Trophoblast cell (in vitro differentiated cells and primary cell): ENCODE data around the gene GARS1.

Experiments
- DNase-seq, 2 donors: peaks; one replicate each; pipeline ENCODE4 v3.0.0-alpha.2; 2016
- H2AFZ ChIP-seq: 2 replicates; pipeline ENCODE4 v1.6.1; 2013; ENCODE audit warnings: low read length, moderate library complexity, mild to moderate bottlenecking; ENCODE audit not compliant: insufficient read depth, poor library complexity
- H2AK5ac ChIP-seq: 2 replicates; pipeline ENCODE4 v1.6.1; 2013; ENCODE audit warnings: mild to moderate bottlenecking, low read length
- H2BK120ac ChIP-seq: 2 replicates; pipeline ENCODE4 v1.6.1; 2013; ENCODE audit warnings: low read length, mild to moderate bottlenecking, moderate library complexity; ENCODE audit not compliant: insufficient read depth, poor library complexity
- H2BK12ac ChIP-seq: 2 replicates; pipeline ENCODE4 v1.6.1; 2013; ENCODE audit warnings: mild to moderate bottlenecking, low read length, moderate library complexity
- H2BK5ac ChIP-seq: 2 replicates; pipeline ENCODE4 v1.6.1; 2013; ENCODE audit warnings: low read length, low read depth, moderate library complexity, mild to moderate bottlenecking; ENCODE audit not compliant: poor library complexity
- H3K14ac ChIP-seq: 2 replicates; pipeline ENCODE4 v1.6.1; 2013; ENCODE audit warnings: mild to moderate bottlenecking, low read length
- H3K18ac ChIP-seq: 2 replicates; pipeline ENCODE4 v1.6.1; 2013; ENCODE audit warnings: mild to moderate bottlenecking, low read length
- H3K23ac ChIP-seq: 2 replicates; pipeline ENCODE4 v1.6.1; 2013; ENCODE audit warnings: low read length
- H3K27ac ChIP-seq: 2 replicates; pipeline ENCODE4 v1.5.1; 2013; ENCODE audit warnings: low read depth, mild to moderate bottlenecking, inconsistent platforms, low read length, moderate library complexity
- H3K27me3 ChIP-seq: 2 replicates; pipeline ENCODE4 v1.6.1; 2013; ENCODE audit warnings: inconsistent platforms, mild to moderate bottlenecking, low read length, moderate library complexity; ENCODE audit not compliant: insufficient read depth
- H3K36me3 ChIP-seq, 2 experiments: 1 replicate in 1 of 2; 2 replicates in 1 of 2; pipeline ENCODE4 v1.6.1; 2013; ENCODE audit warnings: low read length in 2 of 2, mild to moderate bottlenecking in 2 of 2, moderate library complexity in 1 of 2; ENCODE audit not compliant: insufficient read depth in 2 of 2, control insufficient read depth in 1 of 2
- H3K4ac ChIP-seq: 2 replicates; pipeline ENCODE4 v1.6.1; 2013; ENCODE audit warnings: low read depth, mild to moderate bottlenecking, low read length, moderate library complexity
- H3K4me1 ChIP-seq, 2 experiments: 1 replicate in 1 of 2; 2 replicates in 1 of 2; pipeline ENCODE4 v1.6.1; 2013; ENCODE audit warnings: low read length in 2 of 2, mild to moderate bottlenecking in 2 of 2, moderate library complexity in 1 of 2; ENCODE audit not compliant: insufficient read depth in 2 of 2, control insufficient read depth in 1 of 2
- H3K4me2 ChIP-seq: 2 replicates; pipeline ENCODE4 v1.6.1; 2013; ENCODE audit warnings: inconsistent platforms, mild to moderate bottlenecking, low read length, moderate library complexity
- H3K4me3 ChIP-seq: 2 replicates; pipeline ENCODE4 v1.5.1; 2013; ENCODE audit warnings: mild to moderate bottlenecking, low read depth, low read length, inconsistent platforms
- H3K79me1 ChIP-seq: one replicate; pipeline ENCODE4 v1.6.1; 2013; ENCODE audit warnings: low read length
- H3K79me2 ChIP-seq: 2 replicates; pipeline ENCODE4 v1.6.1; 2013; ENCODE audit warnings: low read length, mild to moderate bottlenecking; ENCODE audit not compliant: control insufficient read depth, insufficient read depth, poor library complexity
- H3K9ac ChIP-seq: 2 replicates; pipeline ENCODE4 v1.6.1; 2013; ENCODE audit warnings: mild to moderate bottlenecking, low read length
- H3K9me3 ChIP-seq: 2 replicates; pipeline ENCODE4 v1.6.1; 2013; ENCODE audit warnings: low read depth, mild to moderate bottlenecking, control low read depth, inconsistent platforms, low read length; ENCODE audit not compliant: insufficient read depth
- H4K12ac ChIP-seq: 2 replicates; pipeline ENCODE4 v1.6.1; 2013; ENCODE audit warnings: low read depth, mild to moderate bottlenecking, low read length, moderate library complexity
- H4K8ac ChIP-seq: 2 replicates; pipeline ENCODE4 v1.6.1; 2013; ENCODE audit warnings: low read depth, mild to moderate bottlenecking, low read length, moderate library complexity
- H4K91ac ChIP-seq: one replicate; pipeline ENCODE4 v1.6.1; 2013; ENCODE audit warnings: low read depth, mild to moderate bottlenecking, low read length, moderate library complexity
- WGBS: extraction: QIAGEN DNeasy Blood & Tissue Kit; methylation state at CpG from one replicate; pipeline ENCODE4 v1.1.7; 2013; ENCODE audit warnings: missing lambda C conversion rate; ENCODE audit not compliant: insufficient read length, insufficient coverage; ENCODE audit errors: extremely low coverage; 5-methylcytosine and 5-hydroxymethylcytosine counted together

GARS1 gene

DNA sequence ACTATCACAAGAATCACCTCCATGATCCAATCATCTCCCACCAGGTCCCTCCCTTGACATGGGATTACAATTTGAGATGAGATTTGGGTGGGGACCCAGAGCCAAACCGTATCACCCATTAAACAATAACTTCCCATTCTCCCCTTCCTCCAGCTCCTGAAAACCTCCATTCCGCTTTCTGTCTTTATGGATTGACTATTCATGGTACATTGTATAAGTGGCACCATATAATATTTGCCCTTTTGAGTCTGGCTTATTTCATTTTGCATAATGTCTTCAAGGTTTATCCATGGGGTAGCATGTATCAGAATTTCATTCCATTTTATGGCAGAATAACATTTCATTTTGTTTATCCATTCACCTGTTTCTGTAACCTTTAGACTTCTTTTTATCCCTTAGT lies 39.2 kb upstream of the GARS1 start:
- no peak overlapping the region for H2AFZ ChIP-seq
- H3K18ac ChIP-seq: no peak overlapping the region
- H3K4ac ChIP-seq: no peak overlapping the region
- H3K4me2 ChIP-seq: no peak overlapping the region
- no peak overlapping the region for H3K27ac ChIP-seq
- WGBS: no CpG with 5 or more reads among the region's 2 CpGs
- H3K79me1 ChIP-seq: peaks cover 7% of the 10 kb centered on the region
- H3K9me3 ChIP-seq: no peaks in the 10 kb centered on the region
- H2BK120ac ChIP-seq: no peak overlapping the region
- peaks cover 5 to 9% of the 10 kb centered on the region in 2 experiments for H3K4me1 ChIP-seq
- no peak overlapping the region for H2BK12ac ChIP-seq
- H3K27me3 ChIP-seq: no peaks in the 10 kb centered on the region
- H4K12ac ChIP-seq: no peak overlapping the region
- H3K14ac ChIP-seq: no peak overlapping the region
- H2BK5ac ChIP-seq: no peak overlapping the region
- no peaks in the 10 kb centered on the region for H3K79me2 ChIP-seq
- DNase-seq: no peak
- H3K23ac ChIP-seq: no peak overlapping the region
- no peak overlapping the region for H4K91ac ChIP-seq
- no peaks in the 10 kb centered on the region for H3K36me3 ChIP-seq
- H4K8ac ChIP-seq: no peak overlapping the region
- no peak overlapping the region for H3K9ac ChIP-seq
- no peak overlapping the region for H3K4me3 ChIP-seq
- H2AK5ac ChIP-seq: no peak overlapping the region

DNA sequence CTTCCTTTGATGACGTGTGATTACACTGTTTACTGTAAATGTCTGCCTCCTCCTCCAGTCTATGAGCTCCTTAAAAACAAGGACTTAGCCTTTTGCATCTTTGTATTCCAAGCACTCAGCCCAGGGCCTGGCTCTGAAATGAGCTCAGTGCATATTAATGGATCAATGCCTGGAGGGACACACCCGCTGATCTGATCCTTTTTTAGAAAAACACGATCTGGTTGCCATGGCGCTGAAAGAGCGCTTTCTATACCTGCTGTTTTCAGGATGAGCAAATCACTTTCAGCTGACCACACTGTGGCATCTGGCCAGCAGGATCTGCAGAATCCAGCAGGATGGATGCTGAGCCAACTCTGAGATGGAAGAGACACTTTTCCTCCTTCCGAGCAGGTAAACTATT lies 37.8 kb upstream of the GARS1 start:
- Histone ChIP-seq H3K23ac (no peak overlapping the region), H3K4me1 (peaks cover 5 to 9% of the 10 kb centered on the region in 2 experiments), H2AFZ (no peak overlapping the region), H4K8ac (no peak overlapping the region), H3K27ac (no peak overlapping the region), H3K9ac (no peak overlapping the region), H3K4ac (no peak overlapping the region), H3K18ac (no peak overlapping the region), H2BK120ac (no peak overlapping the region), H2BK12ac (no peak overlapping the region), H3K9me3 (no peaks in the 10 kb centered on the region), H3K27me3 (no peaks in the 10 kb centered on the region), H3K79me2 (no peaks in the 10 kb centered on the region), H3K4me3 (no peak overlapping the region), H2AK5ac (no peak overlapping the region), H2BK5ac (no peak overlapping the region), H4K12ac (no peak overlapping the region), H3K4me2 (no peak overlapping the region), H4K91ac (no peak overlapping the region), H3K14ac (no peak overlapping the region), H3K79me1 (peaks cover 7% of the 10 kb centered on the region), H3K36me3 (no peaks in the 10 kb centered on the region)
- WGBS: no CpG with 5 or more reads among the region's 6 CpGs
- no peak for DNase-seq

DNA sequence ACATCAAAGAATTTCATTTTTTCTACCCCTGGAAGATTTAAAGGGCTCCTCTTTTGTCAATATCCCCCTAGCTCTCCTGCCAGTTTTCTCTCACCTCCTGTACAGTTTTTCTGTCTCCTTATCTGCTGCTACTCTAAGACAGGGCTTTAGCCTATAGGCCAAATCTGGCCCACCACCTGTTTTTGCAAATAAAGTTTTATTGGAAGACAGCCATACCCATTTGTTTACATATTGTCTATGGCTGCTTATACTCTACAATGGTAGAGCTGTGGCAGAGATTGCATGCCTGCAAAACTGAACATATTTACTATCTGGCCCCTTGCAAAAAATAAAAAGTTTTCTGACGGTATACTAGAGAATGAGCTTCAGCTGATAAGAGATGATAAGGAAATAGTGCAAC lies 37.4 kb upstream of the GARS1 start:
- Histone ChIP-seq H3K9me3 (no peaks in the 10 kb centered on the region), H3K23ac (no peak overlapping the region), H3K4ac (no peak overlapping the region), H3K27me3 (no peaks in the 10 kb centered on the region), H3K4me2 (no peak overlapping the region), H2BK120ac (no peak overlapping the region), H2BK12ac (no peak overlapping the region), H4K12ac (no peak overlapping the region), H2AK5ac (no peak overlapping the region), H3K79me1 (peaks cover 7% of the 10 kb centered on the region), H4K8ac (no peak overlapping the region), H3K79me2 (no peaks in the 10 kb centered on the region), H4K91ac (no peak overlapping the region), H2BK5ac (no peak overlapping the region), H3K9ac (no peak overlapping the region), H3K27ac (no peak overlapping the region), H3K4me1 (peaks cover 5 to 9% of the 10 kb centered on the region in 2 experiments), H3K4me3 (no peak overlapping the region), H3K18ac (no peak overlapping the region), H3K14ac (no peak overlapping the region), H3K36me3 (no peaks in the 10 kb centered on the region), H2AFZ (no peak overlapping the region)
- no peak for DNase-seq
- WGBS: no CpG with 5 or more reads among the region's 1 CpG

DNA sequence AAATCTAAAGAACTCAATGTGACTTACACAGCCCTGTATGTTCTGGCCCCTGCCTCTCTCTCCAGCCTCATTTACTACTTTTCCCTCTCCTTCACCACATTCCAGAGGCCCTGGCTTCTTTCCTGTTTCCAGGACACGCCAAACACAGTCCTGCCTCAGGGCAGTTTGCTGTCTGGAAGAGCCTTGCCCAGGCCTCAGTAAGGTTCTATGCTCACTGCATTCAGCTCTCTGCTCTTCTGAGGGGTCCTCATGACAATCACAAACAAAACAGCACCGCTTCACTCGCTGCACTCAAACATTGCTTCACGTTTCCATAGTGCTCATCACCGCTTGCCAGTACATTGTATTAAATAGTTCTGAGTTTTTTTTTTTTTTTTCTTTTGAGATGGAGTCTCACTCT lies 35.1 kb upstream of the GARS1 start:
- Histone ChIP-seq H3K23ac (no peak overlapping the region), H3K79me2 (no peaks in the 10 kb centered on the region), H3K36me3 (no peaks in the 10 kb centered on the region), H3K27me3 (no peaks in the 10 kb centered on the region), H2AFZ (no peak overlapping the region), H4K8ac (no peak overlapping the region), H3K4me1 (peaks cover 5 to 9% of the 10 kb centered on the region in 2 experiments), H3K4me3 (no peak overlapping the region), H3K4ac (no peak overlapping the region), H2BK120ac (no peak overlapping the region), H2AK5ac (no peak overlapping the region), H2BK5ac (peak overlapping the region; percentile 22), H4K91ac (peak overlapping the region; percentile 50), H2BK12ac (peak overlapping the region; percentile 25), H3K9ac (no peak overlapping the region), H3K9me3 (no peaks in the 10 kb centered on the region), H3K14ac (no peak overlapping the region), H3K27ac (peak overlapping the region; percentile 48), H3K18ac (no peak overlapping the region), H3K79me1 (peaks cover 7% of the 10 kb centered on the region), H4K12ac (no peak overlapping the region), H3K4me2 (no peak overlapping the region)
- peak; percentile 7 to 35 for DNase-seq
- WGBS: no CpG with 5 or more reads among the region's 5 CpGs
